Lower lobe of right lung (tissue), 2 donors: ENCODE measurements around the gene DGKB. TPM values are rescaled to one million over a fixed set of nuclear protein-coding genes. Genes with fewer than 3 reads are reported as not detected.

ENCODE experiments used
- ATAC-seq, 2 donors: fragments of 200-7000 bp; cut with Tn5 transposase; one replicate each; pipeline ENCODE4 v1.9.1; 2020 to 2022; ENCODE audit warnings: mild to moderate bottlenecking in 2 of 2, moderate library complexity in 2 of 2
- DNase-seq: peaks from one replicate; pipeline ENCODE4 v3.0.0-alpha.2; 2020
- H3K27ac ChIP-seq: fragments of 200-600 bp; one replicate; pipeline ENCODE4 v1.8.0; 2022
- H3K27me3 ChIP-seq: fragments of 200-600 bp; one replicate; pipeline ENCODE4 v1.8.0; 2022; ENCODE audit warnings: low read depth
- H3K36me3 ChIP-seq: fragments of 200-600 bp; one replicate; pipeline ENCODE4 v1.8.0; 2022; ENCODE audit warnings: mild to moderate bottlenecking
- H3K4me1 ChIP-seq: fragments of 200-600 bp; one replicate; pipeline ENCODE4 v1.8.0; 2022
- H3K4me3 ChIP-seq: fragments of 200-600 bp; one replicate; pipeline ENCODE4 v1.8.0; 2022; ENCODE audit warnings: mild to moderate bottlenecking
- H3K9me3 ChIP-seq: fragments of 200-600 bp; one replicate; pipeline ENCODE4 v1.8.0; 2022
- intact Hi-C: fragments of 100-400 bp; cut with DNase I; formaldehyde crosslinking; loops from one replicate; pipeline ENCODE4 v1.11.0; 2022
- total RNA-seq: library from RNA; stranded (reverse); fragmentation: NEBNext Ultra II Directional; extraction: Animal tissue kit (Norgen Biotek cat#: 25700); gene quantifications from one replicate; pipeline ENCODE4 v1.2.1, GENCODE V29; 2021
- TF ChIP-seq, protein P1 (sequence below): fragments of 200-600 bp; IDR thresholded peaks from one replicate; pipeline ENCODE4 v1.8.0; 2022; ENCODE audit warnings: antibody characterized with exemption, mild to moderate bottlenecking
- donor health status: DM: no; HTN: yes; CAD: no; lungs with severe emphysema.

The DGKB gene
- total RNA-seq, 1 donor from 2014 or later = 0.09 TPM

DNA sequence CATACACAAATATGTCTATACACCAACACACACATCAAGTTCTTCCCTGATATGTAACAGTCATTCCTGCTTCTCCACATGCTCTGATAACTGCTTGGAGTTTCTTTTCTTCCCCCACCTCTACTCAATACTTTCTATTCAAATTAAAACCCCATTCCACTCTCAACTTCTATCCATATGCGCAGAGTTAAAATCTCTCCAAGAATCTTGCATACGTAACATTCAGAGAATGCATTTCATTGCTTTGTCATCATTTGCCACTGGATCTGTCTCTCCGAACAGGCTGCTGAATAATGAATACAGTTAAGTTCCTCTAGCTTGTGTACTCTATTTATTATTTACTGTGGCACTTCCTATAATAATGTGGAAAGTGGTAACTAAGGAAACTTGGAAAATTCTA, 68.8 kb downstream of the DGKB start:
- intact Hi-C loops = no loop called here
- no peaks in the 10 kb centered on the region for H3K9me3 ChIP-seq
- H3K4me3 ChIP-seq = no peak overlapping the region
- no peaks in the 10 kb centered on the region for H3K36me3 ChIP-seq
- ATAC-seq = no peak
- no peak overlapping the region for H3K27ac ChIP-seq
- TF ChIP-seq, protein P1, sequence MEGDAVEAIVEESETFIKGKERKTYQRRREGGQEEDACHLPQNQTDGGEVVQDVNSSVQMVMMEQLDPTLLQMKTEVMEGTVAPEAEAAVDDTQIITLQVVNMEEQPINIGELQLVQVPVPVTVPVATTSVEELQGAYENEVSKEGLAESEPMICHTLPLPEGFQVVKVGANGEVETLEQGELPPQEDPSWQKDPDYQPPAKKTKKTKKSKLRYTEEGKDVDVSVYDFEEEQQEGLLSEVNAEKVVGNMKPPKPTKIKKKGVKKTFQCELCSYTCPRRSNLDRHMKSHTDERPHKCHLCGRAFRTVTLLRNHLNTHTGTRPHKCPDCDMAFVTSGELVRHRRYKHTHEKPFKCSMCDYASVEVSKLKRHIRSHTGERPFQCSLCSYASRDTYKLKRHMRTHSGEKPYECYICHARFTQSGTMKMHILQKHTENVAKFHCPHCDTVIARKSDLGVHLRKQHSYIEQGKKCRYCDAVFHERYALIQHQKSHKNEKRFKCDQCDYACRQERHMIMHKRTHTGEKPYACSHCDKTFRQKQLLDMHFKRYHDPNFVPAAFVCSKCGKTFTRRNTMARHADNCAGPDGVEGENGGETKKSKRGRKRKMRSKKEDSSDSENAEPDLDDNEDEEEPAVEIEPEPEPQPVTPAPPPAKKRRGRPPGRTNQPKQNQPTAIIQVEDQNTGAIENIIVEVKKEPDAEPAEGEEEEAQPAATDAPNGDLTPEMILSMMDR = no peak
- H3K27me3 ChIP-seq = no peaks in the 10 kb centered on the region
- no peak for DNase-seq
- no peaks in the 10 kb centered on the region for H3K4me1 ChIP-seq

DNA sequence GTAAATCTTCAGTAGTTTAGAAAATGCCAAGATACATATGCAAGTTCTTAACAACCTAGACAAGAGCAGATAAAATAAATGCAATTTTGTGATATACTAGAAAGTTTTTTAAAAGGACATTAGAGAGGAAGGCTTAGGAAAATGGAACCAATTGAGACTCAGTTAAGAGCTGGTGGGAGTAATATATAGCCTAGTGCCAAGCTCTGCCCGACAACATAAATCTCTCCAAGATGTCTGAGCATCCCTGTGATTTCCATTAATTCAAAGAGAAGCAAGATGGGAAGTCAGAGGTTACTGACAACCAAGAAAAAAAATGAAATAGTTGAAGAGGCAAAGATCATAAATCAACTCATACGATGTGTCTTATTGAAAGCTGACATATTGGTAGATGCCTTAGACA, 74.5 kb downstream of the DGKB start:
- no peak for DNase-seq
- H3K36me3 ChIP-seq = no peaks in the 10 kb centered on the region
- TF ChIP-seq, protein P1 = no peak
- H3K4me3 ChIP-seq = no peak overlapping the region
- no peak overlapping the region for H3K27ac ChIP-seq
- H3K9me3 ChIP-seq = no peaks in the 10 kb centered on the region
- no peaks in the 10 kb centered on the region for H3K4me1 ChIP-seq
- intact Hi-C loops = no loop called here
- no peak for ATAC-seq
- no peaks in the 10 kb centered on the region for H3K27me3 ChIP-seq

DNA sequence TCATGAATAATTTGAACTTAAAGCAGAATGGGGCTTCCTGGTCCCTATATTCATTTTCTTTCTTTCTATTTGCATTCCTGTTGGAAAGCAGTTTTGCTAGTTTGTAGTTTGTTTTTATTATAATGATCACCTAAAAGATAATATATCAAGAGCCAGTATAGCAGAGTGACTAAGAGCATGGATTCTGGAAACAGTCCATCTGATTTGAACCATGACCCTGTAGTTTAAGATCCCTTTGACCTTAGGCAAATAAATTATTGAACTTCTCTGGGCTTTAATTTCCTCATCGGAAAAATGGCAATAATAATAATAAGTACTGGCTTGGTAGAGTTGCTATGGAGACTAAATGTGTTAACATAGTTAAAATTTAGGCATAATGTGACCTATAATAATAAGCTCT, 76.1 kb downstream of the DGKB start:
- intact Hi-C loops = no loop called here
- Histone ChIP-seq H3K36me3 (no peaks in the 10 kb centered on the region), H3K27me3 (no peaks in the 10 kb centered on the region), H3K27ac (no peak overlapping the region), H3K4me3 (no peak overlapping the region), H3K4me1 (no peaks in the 10 kb centered on the region), H3K9me3 (no peaks in the 10 kb centered on the region)
- ATAC-seq (no peak), DNase-seq (no peak)
- TF ChIP-seq, protein P1 = no peak

DNA sequence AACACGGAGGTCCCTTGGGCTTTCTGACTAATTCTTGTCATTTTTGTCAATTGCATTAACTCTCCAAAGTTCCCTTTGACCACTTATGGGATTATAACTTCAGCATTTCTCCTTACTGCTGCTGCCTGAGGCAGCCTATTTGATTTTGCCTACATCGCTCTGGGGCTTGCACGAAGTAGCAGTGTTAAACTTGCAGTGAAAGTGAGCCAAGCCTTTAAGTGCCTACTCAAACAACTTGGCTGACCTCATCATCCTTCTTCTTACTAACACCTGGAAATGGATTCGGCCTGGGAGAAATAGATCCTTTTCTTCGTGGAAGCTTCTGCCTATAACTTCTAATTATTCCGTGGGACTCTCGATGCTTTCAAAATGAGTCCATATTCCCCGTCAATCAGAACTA, 76.6 kb downstream of the DGKB start:
- ATAC-seq (peak in 1 of 2 donors; percentile 71), DNase-seq (no peak)
- Histone ChIP-seq H3K4me1 (no peaks in the 10 kb centered on the region), H3K27me3 (no peaks in the 10 kb centered on the region), H3K4me3 (no peak overlapping the region), H3K36me3 (no peaks in the 10 kb centered on the region), H3K9me3 (no peaks in the 10 kb centered on the region), H3K27ac (no peak overlapping the region)
- TF ChIP-seq, protein P1 = no peak
- intact Hi-C loops = no loop called here

DNA sequence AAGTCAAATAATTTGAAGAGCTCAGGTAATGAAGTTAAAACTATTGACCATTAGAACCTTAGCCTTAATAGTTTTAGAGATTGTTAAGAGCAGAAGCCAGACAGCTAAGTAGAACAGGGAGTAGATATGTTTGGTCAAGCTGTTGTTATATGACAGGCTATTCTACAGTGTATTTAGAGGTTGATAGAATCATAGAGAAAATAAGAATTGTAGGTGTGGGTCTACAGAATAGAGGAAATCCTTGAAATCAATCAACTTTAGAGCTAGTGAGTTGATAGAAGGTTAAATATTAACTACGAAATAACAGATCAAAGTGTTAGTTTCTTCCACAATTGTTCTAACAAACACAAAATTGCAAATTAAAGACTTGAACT, 80.1 kb downstream of the DGKB start:
- Histone ChIP-seq H3K4me3 (no peak overlapping the region), H3K4me1 (no peaks in the 10 kb centered on the region), H3K27me3 (no peaks in the 10 kb centered on the region), H3K9me3 (no peaks in the 10 kb centered on the region), H3K27ac (no peak overlapping the region), H3K36me3 (no peaks in the 10 kb centered on the region)
- intact Hi-C loops = no loop called here
- DNase-seq = no peak
- TF ChIP-seq, protein P1 = no peak
- no peak for ATAC-seq
